Endodermal cell (in vitro differentiated cells): Measurements from ENCODE around the gene FES. TPM values are rescaled to one million over a fixed set of nuclear protein-coding genes. Genes with fewer than 3 reads are reported as not detected.
A peak's percentile ranks its signal among the peaks of the same experiment; 100 is the strongest.

Experiments used
- DNase-seq: peaks from one replicate; pipeline ENCODE4 v3.0.0-alpha.2; 2017
- H3K27ac ChIP-seq: 2 replicates; pipeline ENCODE4 v1.5.1; 2013; ENCODE audit warnings: mild to moderate bottlenecking, low read depth, low read length, moderate library complexity
- H3K27me3 ChIP-seq: 2 replicates; pipeline ENCODE4 v1.6.1; 2013; ENCODE audit warnings: mild to moderate bottlenecking, low read length, moderate library complexity; ENCODE audit not compliant: insufficient read depth, control insufficient read depth, poor library complexity, severe bottlenecking
- H3K36me3 ChIP-seq: 2 replicates; pipeline ENCODE4 v1.7.0; 2013; ENCODE audit warnings: mild to moderate bottlenecking, low read length, moderate library complexity; ENCODE audit not compliant: control insufficient read depth, insufficient read depth
- H3K4me1 ChIP-seq: one replicate; pipeline ENCODE4 v1.7.0; 2013; ENCODE audit warnings: low read length; ENCODE audit not compliant: control insufficient read depth, insufficient read depth
- H3K4me3 ChIP-seq: 2 replicates; pipeline ENCODE4 v1.5.1; 2013; ENCODE audit warnings: mild to moderate bottlenecking, low read length, moderate library complexity
- H3K9ac ChIP-seq: 2 replicates; pipeline ENCODE4 v1.6.1; 2013; ENCODE audit warnings: mild to moderate bottlenecking, low read length, moderate library complexity; ENCODE audit not compliant: poor library complexity, severe bottlenecking; ENCODE audit errors: extremely low read depth
- H3K9me3 ChIP-seq: 2 replicates; pipeline ENCODE4 v1.6.1; 2013; ENCODE audit warnings: mild to moderate bottlenecking, low read length, moderate library complexity; ENCODE audit not compliant: control insufficient read depth
- H3K27ac Mint-ChIP-seq: 2 replicates; pipeline ENCODE4 v1.8.0; 2020; ENCODE audit warnings: mixed read lengths
- H3K27me3 Mint-ChIP-seq: 2 replicates; pipeline ENCODE4 v1.8.0; 2021; ENCODE audit warnings: mild to moderate bottlenecking, mixed read lengths; ENCODE audit not compliant: insufficient read depth
- H3K36me3 Mint-ChIP-seq: 2 replicates; pipeline ENCODE4 v1.8.0; 2020; ENCODE audit warnings: low read depth, mixed read lengths
- H3K4me1 Mint-ChIP-seq: 2 replicates; pipeline ENCODE4 v1.8.0; 2020; ENCODE audit warnings: mixed read lengths
- H3K4me3 Mint-ChIP-seq: 2 replicates; pipeline ENCODE4 v1.8.0; 2020; ENCODE audit warnings: mild to moderate bottlenecking, moderate library complexity, mixed read lengths
- H3K9me3 Mint-ChIP-seq: 2 replicates; pipeline ENCODE4 v1.8.0; 2020; ENCODE audit warnings: mild to moderate bottlenecking, mixed read lengths
- CTCF ChIP-seq: fragments of 200-600 bp; sonication (generic); conservative IDR thresholded peaks from 2 replicates; pipeline ENCODE4 v1.5.0; 2021; ENCODE audit warnings: antibody characterized with exemption, mild to moderate bottlenecking
- WGBS, 2 experiments: methylation state at CpG; one replicate each; pipeline versions ENCODE4 v1.1.5 to v1.1.7; 2013; ENCODE audit warnings: missing lambda C conversion rate in 2 of 2, mixed read lengths in 1 of 2; ENCODE audit not compliant: insufficient coverage in 1 of 2, insufficient read length in 1 of 2; 5-methylcytosine and 5-hydroxymethylcytosine counted together
- total RNA-seq, 2 donors: library from RNA; stranded (reverse); fragmentation: NEBNext Ultra II Directional in 1 of 2; extraction: Animal tissue kit (Norgen Biotek cat#: 25700) in 1 of 2; gene quantifications; 2 replicates in 1 of 2; 3 replicates in 1 of 2; pipeline ENCODE4 v1.2.1, GENCODE V29; 2021

The FES gene
- total RNA-seq, 2 donors from 2014 or later = 25.9 to 29.9 TPM

- Histone ChIP-seq H3K4me3 (peak overlapping the region; percentile 81), H3K4me1 (no peaks in the 10 kb centered on the region), H3K9me3 (no peaks in the 10 kb centered on the region), H3K27me3 (peaks cover 8% of the 10 kb centered on the region), H3K27ac (no peak overlapping the region), H3K9ac (no peak overlapping the region), H3K36me3 (peaks cover 40% of the 10 kb centered on the region)
- Mint-ChIP-seq H3K27me3 (peaks cover 8% of the 10 kb centered on the region), H3K4me1 (peaks cover 14% of the 10 kb centered on the region), H3K27ac (no peak overlapping the region), H3K4me3 (peak overlapping the region; percentile 74), H3K9me3 (no peaks in the 10 kb centered on the region), H3K36me3 (peaks cover 31% of the 10 kb centered on the region)
- no peak for TF ChIP-seq CTCF
- 89 to 92% methylated on average over 1 of the region's 1 CpG for WGBS, 2 experiments
- no peak for DNase-seq
These were observed 52.5 kb downstream of the FES start for GRCh38 chr15:90936823-90937222.

GRCh38 chr15:90938261-90938660, 54.0 kb downstream of the FES start:
- 87 to 96% methylated on average over 3 to 5 of the region's 5 CpGs for WGBS, 2 experiments
- no peak overlapping the region for H3K4me3 Mint-ChIP-seq
- no peak for TF ChIP-seq CTCF
- Histone ChIP-seq H3K9me3 (no peaks in the 10 kb centered on the region), H3K36me3 (peaks cover 55% of the 10 kb centered on the region), H3K9ac (no peak overlapping the region), H3K27me3 (peaks cover 3% of the 10 kb centered on the region), H3K4me3 (no peak overlapping the region), H3K27ac (no peak overlapping the region), H3K4me1 (no peaks in the 10 kb centered on the region)
- H3K36me3 Mint-ChIP-seq = peaks cover 45% of the 10 kb centered on the region
- peaks cover 4% of the 10 kb centered on the region for H3K27me3 Mint-ChIP-seq
- no peak for DNase-seq
- H3K4me1 Mint-ChIP-seq = peaks cover 12% of the 10 kb centered on the region
- no peaks in the 10 kb centered on the region for H3K9me3 Mint-ChIP-seq
- H3K27ac Mint-ChIP-seq = no peak overlapping the region

GRCh38 chr15:90939756-90940155, 55.5 kb downstream of the FES start:
- TF ChIP-seq CTCF = no peak
- no peak overlapping the region for H3K9ac ChIP-seq
- H3K27me3 ChIP-seq = no peaks in the 10 kb centered on the region
- H3K4me1 ChIP-seq = no peaks in the 10 kb centered on the region
- H3K9me3 ChIP-seq = no peaks in the 10 kb centered on the region
- H3K27ac ChIP-seq = no peak overlapping the region
- Mint-ChIP-seq H3K27me3 (no peaks in the 10 kb centered on the region), H3K36me3 (peaks cover 53% of the 10 kb centered on the region), H3K9me3 (no peaks in the 10 kb centered on the region), H3K4me3 (no peak overlapping the region), H3K27ac (no peak overlapping the region), H3K4me1 (peaks cover 7% of the 10 kb centered on the region)
- no peak for DNase-seq
- 92 to 94% methylated on average over 7 of the region's 7 CpGs for whole genome bisulfite sequencing, 2 experiments
- no peak overlapping the region for H3K4me3 ChIP-seq
- H3K36me3 ChIP-seq = peaks cover 66% of the 10 kb centered on the region
